Measurements from ENCODE around the gene ZNF888.
"Not testable (repeated sequence)": the region's sequence is repeated elsewhere in the genome, so short reads cannot be mapped to it uniquely, and the experiment has no call there.

Gene ZNF888

GRCh38 chr19:52945652-52946321 is 22.6 kb upstream of the ZNF888 start:
- H3K18ac ChIP-seq (ENCODE audit: low read depth in 1 of 2, low read length in 2 of 2): no peak overlapping the region
- H3K27ac ChIP-seq (ENCODE audit: low read length, poor library complexity, severe bottlenecking): no peak overlapping the region
- DNase-seq: no peak
- H2BK12ac ChIP-seq (ENCODE audit: low read length in 2 of 2): no peak overlapping the region
- no peak overlapping the region for H3K4me3 ChIP-seq (ENCODE audit: insufficient read depth in 1 of 2, low read depth in 1 of 2, low read length in 2 of 2)
- peaks cover 2% of the 10 kb centered on the region for H3K79me1 ChIP-seq (replicated peaks; ENCODE audit: low read length, poor library complexity, severe bottlenecking)
- H3K14ac ChIP-seq (ENCODE audit: low read length in 2 of 2): no peak overlapping the region
- H3K36me3 ChIP-seq (ENCODE audit: control insufficient read depth in 1 of 2, insufficient read depth in 2 of 2, low read depth in 1 of 2, low read length in 2 of 2): peaks cover 0 to 13% of the 10 kb centered on the region in 2 experiments
- H2AFZ ChIP-seq (ENCODE audit: low read depth, low read length): no peak overlapping the region
- no peak overlapping the region for H3K4me2 ChIP-seq (ENCODE audit: low read length, poor library complexity, severe bottlenecking)
- no peak overlapping the region for H2BK120ac ChIP-seq (ENCODE audit: low read depth, low read length)
- no peaks in the 10 kb centered on the region for H3K27me3 ChIP-seq (ENCODE audit: control insufficient read depth in 1 of 2, insufficient read depth in 1 of 2, low read length in 2 of 2)
- H3K4me1 ChIP-seq (ENCODE audit: control insufficient read depth, insufficient read depth, low read depth, low read length): peaks cover 3% of the 10 kb centered on the region
- WGBS: 68% methylated on average over 19 of the region's 24 CpGs
- no peak overlapping the region for H2BK5ac ChIP-seq (ENCODE audit: low read depth, low read length, poor library complexity, severe bottlenecking)
- no peak overlapping the region for H3K4ac ChIP-seq (ENCODE audit: low read depth in 1 of 2, low read length in 2 of 2)
- no peak overlapping the region for H4K91ac ChIP-seq (ENCODE audit: low read length)
- peaks cover 40% of the 10 kb centered on the region for H3K9me3 ChIP-seq (ENCODE audit: control insufficient read depth, low read length)
- no peak overlapping the region for H2BK15ac ChIP-seq (ENCODE audit: low read depth, poor library complexity, severe bottlenecking)
- H2AK5ac ChIP-seq (ENCODE audit: low read length, severe bottlenecking): no peak overlapping the region
- H3K9ac ChIP-seq (ENCODE audit: low read length): no peak overlapping the region
- no peak overlapping the region for H4K8ac ChIP-seq (ENCODE audit: low read length)
- no peak overlapping the region for H3K23ac ChIP-seq (ENCODE audit: low read length in 2 of 2)

GRCh38 chr19:52944703-52945493 is 21.7 kb upstream of the ZNF888 start:
- not testable (repeated sequence) for H3K4me2 ChIP-seq (ENCODE audit: low read length, poor library complexity, severe bottlenecking); DNase-seq; H3K9ac ChIP-seq (ENCODE audit: low read length); H2AK5ac ChIP-seq (ENCODE audit: low read length, severe bottlenecking); H4K91ac ChIP-seq (ENCODE audit: low read length); H3K36me3 ChIP-seq (ENCODE audit: control insufficient read depth in 1 of 2, insufficient read depth in 2 of 2, low read depth in 1 of 2, low read length in 2 of 2); H3K23ac ChIP-seq (ENCODE audit: low read length in 2 of 2); H3K18ac ChIP-seq (ENCODE audit: low read depth in 1 of 2, low read length in 2 of 2); H2BK12ac ChIP-seq (ENCODE audit: low read length in 2 of 2); H2BK15ac ChIP-seq (ENCODE audit: low read depth, poor library complexity, severe bottlenecking); H4K8ac ChIP-seq (ENCODE audit: low read length); H2BK120ac ChIP-seq (ENCODE audit: low read depth, low read length); H3K79me1 ChIP-seq (replicated peaks; ENCODE audit: low read length, poor library complexity, severe bottlenecking); H3K14ac ChIP-seq (ENCODE audit: low read length in 2 of 2); H3K4ac ChIP-seq (ENCODE audit: low read depth in 1 of 2, low read length in 2 of 2); H3K4me1 ChIP-seq (ENCODE audit: control insufficient read depth, insufficient read depth, low read depth, low read length); H3K4me3 ChIP-seq (ENCODE audit: insufficient read depth in 1 of 2, low read depth in 1 of 2, low read length in 2 of 2); H2BK5ac ChIP-seq (ENCODE audit: low read depth, low read length, poor library complexity, severe bottlenecking); H3K27ac ChIP-seq (ENCODE audit: low read length, poor library complexity, severe bottlenecking); H2AFZ ChIP-seq (ENCODE audit: low read depth, low read length); H3K27me3 ChIP-seq (ENCODE audit: control insufficient read depth in 1 of 2, insufficient read depth in 1 of 2, low read length in 2 of 2)
- peaks cover 31% of the 10 kb centered on the region for H3K9me3 ChIP-seq (ENCODE audit: control insufficient read depth, low read length)
- WGBS: 76% methylated on average over 13 of the region's 17 CpGs

GRCh38 chr19:52943884-52944643 is 20.8 kb upstream of the ZNF888 start:
- H3K18ac ChIP-seq (ENCODE audit: low read depth in 1 of 2, low read length in 2 of 2): no peak overlapping the region
- no peak overlapping the region for H2BK15ac ChIP-seq (ENCODE audit: low read depth, poor library complexity, severe bottlenecking)
- DNase-seq: no peak
- H3K27me3 ChIP-seq (ENCODE audit: control insufficient read depth in 1 of 2, insufficient read depth in 1 of 2, low read length in 2 of 2): no peaks in the 10 kb centered on the region
- H3K9ac ChIP-seq (ENCODE audit: low read length): no peak overlapping the region
- H3K4me3 ChIP-seq (ENCODE audit: insufficient read depth in 1 of 2, low read depth in 1 of 2, low read length in 2 of 2): no peak overlapping the region
- H3K9me3 ChIP-seq (ENCODE audit: control insufficient read depth, low read length): peaks cover 23% of the 10 kb centered on the region
- no peaks in the 10 kb centered on the region for H3K36me3 ChIP-seq (ENCODE audit: control insufficient read depth in 1 of 2, insufficient read depth in 2 of 2, low read depth in 1 of 2, low read length in 2 of 2)
- 89% methylated on average over 14 of the region's 17 CpGs for WGBS
- no peak overlapping the region for H3K14ac ChIP-seq (ENCODE audit: low read length in 2 of 2)
- peaks cover 3% of the 10 kb centered on the region for H3K4me1 ChIP-seq (ENCODE audit: control insufficient read depth, insufficient read depth, low read depth, low read length)
- H2BK120ac ChIP-seq (ENCODE audit: low read depth, low read length): no peak overlapping the region
- H2BK5ac ChIP-seq (ENCODE audit: low read depth, low read length, poor library complexity, severe bottlenecking): no peak overlapping the region
- H2AFZ ChIP-seq (ENCODE audit: low read depth, low read length): no peak overlapping the region
- H3K23ac ChIP-seq (ENCODE audit: low read length in 2 of 2): no peak overlapping the region
- H4K8ac ChIP-seq (ENCODE audit: low read length): no peak overlapping the region
- H2AK5ac ChIP-seq (ENCODE audit: low read length, severe bottlenecking): no peak overlapping the region
- no peak overlapping the region for H2BK12ac ChIP-seq (ENCODE audit: low read length in 2 of 2)
- peaks cover 8% of the 10 kb centered on the region for H3K79me1 ChIP-seq (replicated peaks; ENCODE audit: low read length, poor library complexity, severe bottlenecking)
- no peak overlapping the region for H3K4me2 ChIP-seq (ENCODE audit: low read length, poor library complexity, severe bottlenecking)
- H3K27ac ChIP-seq (ENCODE audit: low read length, poor library complexity, severe bottlenecking): no peak overlapping the region
- no peak overlapping the region for H3K4ac ChIP-seq (ENCODE audit: low read depth in 1 of 2, low read length in 2 of 2)
- H4K91ac ChIP-seq (ENCODE audit: low read length): no peak overlapping the region

Data from mesenchymal stem cell (in vitro differentiated cells and primary cell).